Kasumi-1 (cell line): ENCODE measurements around the gene POU3F1.

Experiments used
- DNase-seq, 2 experiments: peaks; one replicate each; lab custom pipeline; 2025; lab: John Stamatoyannopoulos, UW

The POU3F1 gene

DNA sequence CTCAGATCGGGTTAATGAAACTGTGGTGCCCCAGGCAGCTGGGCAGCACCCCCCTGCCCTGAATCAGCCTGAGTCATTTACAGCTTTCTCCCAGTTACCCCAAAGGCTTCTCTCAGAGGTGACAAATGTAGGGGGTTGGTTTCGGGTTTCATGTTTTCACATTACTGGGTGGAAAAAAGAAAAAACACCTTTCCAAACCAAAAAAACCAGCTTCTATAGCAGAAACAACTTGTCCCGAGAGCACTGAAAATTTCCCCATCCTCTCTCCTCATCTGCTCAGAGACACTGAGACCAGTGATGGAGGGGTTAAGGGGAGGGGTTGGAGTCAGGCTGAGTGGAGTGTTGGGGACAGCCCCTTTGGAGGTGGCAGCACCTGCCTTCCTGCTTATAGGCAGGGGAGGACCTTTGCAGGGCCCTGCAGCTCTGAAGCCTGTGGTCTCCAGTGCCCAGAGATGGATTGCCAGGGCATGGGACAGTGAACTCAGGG is 18.4 kb downstream of the POU3F1 start:
- no peak for DNase-seq

DNA sequence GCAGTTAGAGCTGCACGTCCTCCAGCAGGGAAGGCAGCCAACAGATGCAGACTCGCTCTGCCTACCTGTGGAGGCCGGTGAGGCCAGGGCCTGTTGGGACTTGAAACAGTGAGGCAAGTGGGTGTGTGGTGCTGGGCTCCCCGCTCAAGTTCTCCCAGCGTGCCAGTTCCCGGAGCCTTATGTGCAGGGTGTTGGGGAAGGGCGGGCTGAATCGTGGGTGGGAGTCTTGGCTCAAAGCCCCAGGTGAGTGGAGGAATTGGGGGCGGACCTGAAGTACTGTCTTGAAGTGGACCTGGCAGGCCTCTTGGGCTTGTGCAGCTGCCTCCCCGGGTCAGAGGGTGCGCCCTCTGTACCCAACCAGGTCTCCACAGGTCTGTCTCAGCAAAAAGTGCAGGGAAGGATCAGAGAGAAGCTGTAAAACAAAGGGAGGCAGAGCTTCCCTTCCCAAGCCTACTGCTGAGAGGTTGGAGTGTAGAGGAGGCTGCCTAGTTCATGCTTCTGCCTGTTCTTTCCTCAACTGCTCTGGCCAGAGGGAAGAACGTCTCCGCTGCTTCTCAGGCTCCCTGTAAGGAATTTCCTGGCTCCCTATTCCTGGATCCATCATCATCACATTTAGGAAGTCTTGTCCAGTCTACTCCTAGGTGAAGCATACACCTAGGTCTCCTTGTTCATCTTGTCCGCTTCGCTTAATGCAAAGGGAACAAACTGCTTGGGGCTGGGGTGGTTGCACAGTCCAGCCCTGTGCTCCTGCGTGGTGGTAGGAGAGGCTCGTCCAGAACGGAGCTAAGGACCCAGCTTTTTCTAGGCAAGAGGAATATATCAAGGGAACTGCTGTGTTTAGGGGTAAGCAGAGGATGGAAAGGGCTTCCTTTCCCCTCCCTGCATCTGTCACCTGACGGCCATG is 19.1 kb downstream of the POU3F1 start:
- no peak for DNase-seq

DNA sequence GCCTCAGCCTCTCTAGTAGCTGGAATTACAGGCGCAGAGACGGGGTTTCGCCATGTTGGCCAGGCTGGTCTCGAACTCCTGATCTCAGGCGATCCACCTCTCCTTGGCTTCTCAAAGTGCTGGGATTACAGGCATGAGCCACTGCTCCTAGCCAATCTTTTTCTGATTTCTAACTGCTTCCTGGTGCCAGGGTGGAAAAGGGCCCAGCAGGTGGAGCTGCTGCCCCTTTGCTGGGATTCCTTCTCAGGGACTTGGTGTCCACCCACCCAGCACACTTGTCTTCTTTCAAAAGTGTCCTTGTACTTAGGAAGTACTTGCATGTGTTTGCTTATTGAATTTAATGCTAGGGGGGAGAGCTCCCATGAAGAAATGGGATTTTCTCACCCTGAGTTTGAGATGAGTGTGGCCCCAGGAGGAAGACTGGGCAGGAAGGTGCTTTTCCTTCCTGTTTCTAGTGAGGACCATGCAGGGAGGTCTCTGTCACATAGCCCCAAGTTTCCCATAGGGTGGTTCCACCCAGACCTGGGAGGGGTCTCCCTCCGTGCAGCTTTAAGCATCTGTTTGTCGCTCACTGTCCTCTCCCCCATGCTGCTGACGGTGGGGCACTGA is 19.9 kb downstream of the POU3F1 start:
- peak; percentile 40 to 50 for DNase-seq

DNA sequence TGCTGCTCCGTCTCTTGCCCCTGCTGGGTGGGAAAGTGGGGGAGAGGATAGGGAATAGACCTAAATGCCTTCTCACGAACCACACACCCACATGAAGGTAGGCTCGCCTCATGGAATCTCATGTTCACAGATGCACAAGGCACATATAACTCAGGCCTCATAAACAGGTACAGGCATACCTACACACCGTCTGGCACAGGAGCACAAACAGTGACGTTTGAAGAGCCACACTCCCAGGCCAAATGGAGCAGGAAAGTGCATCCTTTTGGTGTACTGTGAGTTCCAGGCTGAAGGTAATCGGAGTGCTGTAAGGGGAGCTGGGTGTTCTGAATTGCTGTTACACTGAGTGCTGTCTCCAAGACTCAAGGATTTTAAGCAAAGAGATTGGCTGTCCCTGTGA is 20.9 kb downstream of the POU3F1 start:
- DNase-seq = no peak

DNA sequence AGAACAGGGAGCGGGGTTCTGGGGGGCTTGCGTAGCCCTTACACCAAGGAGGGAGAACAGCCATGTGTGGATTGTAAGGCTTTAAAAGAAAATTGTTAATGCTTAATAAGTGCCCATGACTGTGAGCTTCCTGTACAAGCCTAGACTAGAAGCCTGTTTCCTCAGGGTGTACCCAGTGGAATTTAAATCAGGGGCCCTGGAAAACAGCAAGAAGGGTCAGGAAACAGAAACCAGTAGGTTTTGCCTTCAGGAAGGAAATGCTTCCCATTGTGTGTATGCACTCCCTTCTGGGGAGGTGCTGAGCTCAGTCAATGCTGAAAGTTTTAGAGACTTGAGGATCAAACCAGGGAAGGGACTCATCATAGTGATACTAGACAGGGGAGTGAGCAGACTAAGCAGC is 21.4 kb downstream of the POU3F1 start:
- DNase-seq = no peak

DNA sequence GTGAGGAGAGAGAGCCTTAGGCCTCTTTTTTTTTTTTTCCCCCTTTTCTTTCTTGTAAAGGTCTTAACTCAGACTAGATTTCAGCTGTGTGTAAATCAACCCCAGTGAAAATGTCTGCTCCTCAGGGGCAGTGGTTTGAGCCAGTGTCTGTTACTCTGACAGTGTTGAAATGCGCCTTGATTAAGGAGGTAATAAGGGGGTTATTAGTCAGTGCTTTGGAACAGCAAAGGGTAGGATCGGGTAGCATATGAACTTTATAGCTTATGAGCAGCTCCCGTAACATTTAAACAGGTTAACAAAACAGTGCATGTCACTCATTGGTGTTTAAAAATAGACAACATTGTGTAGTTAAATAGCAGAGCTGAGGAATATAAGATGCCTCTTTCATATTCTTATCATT is 23.8 kb downstream of the POU3F1 start:
- no peak for DNase-seq

DNA sequence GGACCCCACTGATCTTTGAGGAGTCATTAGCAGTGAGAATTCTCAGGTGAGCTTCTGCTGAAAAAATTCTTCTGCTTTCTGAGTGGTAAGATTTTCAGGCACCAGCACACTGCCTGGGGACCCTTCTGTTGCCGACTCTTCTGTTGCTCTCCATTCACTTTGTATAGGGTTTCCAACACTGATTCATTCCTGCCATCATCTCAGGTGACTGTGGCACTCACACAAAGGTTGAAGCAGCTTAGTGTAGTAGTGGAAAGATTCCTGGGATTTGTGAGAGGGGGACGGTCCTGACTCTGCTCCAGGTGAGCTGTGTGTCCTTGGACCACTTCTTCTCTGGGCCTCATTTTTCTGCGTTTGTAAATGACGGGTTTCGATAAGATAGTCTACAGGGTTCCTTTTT is 24.6 kb downstream of the POU3F1 start:
- DNase-seq = no peak

DNA sequence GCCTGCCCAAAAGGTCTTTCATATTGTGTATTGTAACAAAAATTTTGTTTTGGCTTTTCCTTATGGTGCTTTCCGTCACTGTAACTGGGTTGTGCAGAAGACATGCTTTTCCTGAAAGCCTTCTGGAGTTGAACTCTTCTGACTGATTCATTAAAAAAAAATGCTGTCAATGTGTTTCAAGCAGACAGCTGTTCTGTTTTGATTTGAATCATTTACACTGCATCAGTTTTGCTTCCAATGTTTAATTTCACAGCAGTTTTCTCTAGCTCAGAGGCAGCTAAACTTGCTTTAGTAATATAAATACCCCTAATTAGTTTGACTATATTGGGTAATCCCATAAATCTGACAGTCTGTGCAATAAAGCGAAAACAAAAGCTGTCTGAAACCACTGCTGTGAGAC is 26.2 kb downstream of the POU3F1 start:
- no peak for DNase-seq

DNA sequence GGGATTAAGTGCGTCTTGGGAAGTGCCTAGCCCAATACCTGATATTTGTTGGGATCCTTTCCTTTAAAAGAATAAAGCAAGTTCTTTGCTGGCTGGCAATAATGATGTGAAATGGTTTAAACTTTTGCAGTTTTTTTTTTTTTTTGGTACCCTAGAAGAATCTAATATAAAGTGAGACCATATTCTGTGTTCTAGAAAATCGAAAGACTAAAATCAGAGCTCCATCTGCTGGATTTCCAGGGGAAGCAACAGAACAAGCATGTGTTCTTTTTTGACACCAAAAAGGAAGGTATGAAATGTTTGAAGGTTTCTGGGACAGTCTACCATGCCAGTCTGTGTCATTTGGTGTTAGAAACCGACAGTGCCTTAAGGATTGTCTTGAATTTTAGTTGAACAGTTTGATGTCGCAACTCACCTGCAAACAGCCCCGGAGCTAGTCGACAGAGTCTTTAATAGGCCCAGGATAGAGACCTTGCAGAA is 27.7 kb downstream of the POU3F1 start:
- DNase-seq = peak; percentile 80 to 85

DNA sequence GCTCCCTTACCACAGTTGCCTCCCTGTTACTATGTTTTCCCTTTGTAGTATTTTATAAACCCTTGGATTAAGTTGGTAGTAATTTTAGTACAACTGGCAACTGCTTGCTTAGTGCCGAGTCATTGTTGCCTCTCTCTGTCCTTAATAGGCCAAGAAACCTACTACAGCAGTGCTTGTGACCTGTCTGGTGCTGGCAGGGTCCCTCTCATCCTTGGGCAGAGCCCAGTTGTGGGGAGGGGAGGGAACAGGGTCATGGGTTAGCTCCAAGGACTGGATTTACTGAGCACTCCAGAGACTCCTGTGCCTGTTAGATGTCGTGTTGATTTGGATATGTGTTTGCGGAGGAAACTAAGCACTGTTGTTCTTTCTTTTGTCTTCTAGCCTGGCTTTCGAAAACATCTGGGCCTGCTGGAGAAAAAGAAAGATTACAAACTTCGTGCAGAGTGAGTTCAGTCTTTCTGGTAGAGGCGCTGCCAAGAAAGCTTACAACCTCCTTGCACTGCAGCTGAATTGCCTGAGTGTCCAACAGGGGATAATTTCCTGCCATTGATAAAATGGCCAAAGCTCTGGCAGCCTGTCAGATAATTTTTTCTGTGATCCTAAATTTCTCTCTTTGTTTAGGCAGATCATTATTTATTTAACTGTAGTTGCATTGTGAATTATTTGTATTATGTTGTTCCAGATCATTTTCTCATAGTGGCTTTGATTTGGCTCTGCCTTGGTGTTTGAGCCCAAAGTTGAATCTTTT is 30.4 kb downstream of the POU3F1 start:
- DNase-seq = no peak

DNA sequence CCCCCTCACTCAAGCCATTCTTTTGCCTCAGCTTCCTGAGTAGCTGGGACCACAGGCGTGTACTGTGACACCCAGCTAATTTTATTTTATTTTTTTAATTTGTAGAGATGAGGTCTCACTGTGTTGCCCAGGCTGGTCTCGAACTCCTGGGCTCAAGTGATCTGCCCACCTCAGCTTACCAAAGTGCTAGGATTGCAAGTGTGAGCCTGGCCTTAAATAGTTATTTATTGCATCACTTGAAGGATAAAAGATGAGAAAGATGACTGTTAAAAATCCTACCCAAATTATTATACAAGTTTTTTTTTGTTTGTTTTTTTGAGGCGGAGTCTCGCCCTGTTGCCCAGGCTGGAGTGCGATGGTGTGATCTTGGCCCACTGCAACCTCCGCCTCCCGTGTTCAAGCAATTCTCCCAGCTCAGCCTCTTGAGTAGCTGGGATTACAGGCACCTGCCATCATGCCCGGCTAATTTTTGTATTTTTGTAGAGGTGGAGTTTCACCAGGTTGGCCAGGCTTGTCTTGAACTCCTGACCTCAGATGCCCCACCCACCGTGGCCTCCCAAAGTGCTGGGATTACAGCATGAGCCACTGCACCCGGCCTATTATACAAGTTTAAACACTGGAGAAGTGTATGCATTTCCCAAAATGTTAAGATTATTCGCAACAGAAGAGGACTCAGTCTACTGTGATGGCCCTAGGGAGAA is 31.7 kb downstream of the POU3F1 start:
- no peak for DNase-seq

DNA sequence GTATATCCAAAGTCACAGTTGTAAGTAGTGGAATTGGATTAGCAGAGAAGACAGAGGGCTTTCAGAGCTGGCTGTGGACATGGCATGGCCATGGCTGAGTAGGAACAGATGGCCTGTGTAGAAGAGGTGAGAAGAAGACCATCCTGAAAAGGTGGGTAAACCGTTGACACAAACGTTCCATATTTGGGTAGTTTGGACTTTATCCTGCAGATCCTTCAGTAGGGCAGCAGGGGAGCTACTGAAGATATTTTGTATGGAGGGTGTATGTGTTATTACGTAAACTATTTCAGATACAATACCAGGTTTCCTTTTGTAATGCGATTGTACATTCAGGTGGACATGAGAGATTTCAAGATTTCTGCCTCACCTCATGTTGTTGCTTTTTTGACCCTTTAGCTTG is 32.4 kb downstream of the POU3F1 start:
- peak in 1 of 2 experiments; percentile 63 for DNase-seq

DNA sequence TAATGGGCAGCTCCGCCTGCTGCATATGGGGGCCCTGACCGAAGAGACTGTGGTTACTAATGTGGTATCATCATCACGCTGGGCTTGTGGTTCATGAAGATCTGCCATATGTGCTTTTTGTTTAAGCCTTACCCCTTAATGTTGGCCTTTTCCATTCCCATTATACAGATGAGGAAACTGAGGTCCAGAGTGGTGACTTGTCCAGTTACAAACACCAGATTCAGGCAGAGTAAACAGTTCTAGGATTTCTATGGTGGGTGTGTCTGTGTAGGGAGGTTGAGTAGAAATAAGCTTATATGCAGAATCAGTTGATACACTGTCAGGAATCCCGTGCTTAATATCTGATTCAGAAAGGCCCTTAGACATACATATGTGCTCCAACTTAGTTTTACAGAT is 33.4 kb downstream of the POU3F1 start:
- no peak for DNase-seq

DNA sequence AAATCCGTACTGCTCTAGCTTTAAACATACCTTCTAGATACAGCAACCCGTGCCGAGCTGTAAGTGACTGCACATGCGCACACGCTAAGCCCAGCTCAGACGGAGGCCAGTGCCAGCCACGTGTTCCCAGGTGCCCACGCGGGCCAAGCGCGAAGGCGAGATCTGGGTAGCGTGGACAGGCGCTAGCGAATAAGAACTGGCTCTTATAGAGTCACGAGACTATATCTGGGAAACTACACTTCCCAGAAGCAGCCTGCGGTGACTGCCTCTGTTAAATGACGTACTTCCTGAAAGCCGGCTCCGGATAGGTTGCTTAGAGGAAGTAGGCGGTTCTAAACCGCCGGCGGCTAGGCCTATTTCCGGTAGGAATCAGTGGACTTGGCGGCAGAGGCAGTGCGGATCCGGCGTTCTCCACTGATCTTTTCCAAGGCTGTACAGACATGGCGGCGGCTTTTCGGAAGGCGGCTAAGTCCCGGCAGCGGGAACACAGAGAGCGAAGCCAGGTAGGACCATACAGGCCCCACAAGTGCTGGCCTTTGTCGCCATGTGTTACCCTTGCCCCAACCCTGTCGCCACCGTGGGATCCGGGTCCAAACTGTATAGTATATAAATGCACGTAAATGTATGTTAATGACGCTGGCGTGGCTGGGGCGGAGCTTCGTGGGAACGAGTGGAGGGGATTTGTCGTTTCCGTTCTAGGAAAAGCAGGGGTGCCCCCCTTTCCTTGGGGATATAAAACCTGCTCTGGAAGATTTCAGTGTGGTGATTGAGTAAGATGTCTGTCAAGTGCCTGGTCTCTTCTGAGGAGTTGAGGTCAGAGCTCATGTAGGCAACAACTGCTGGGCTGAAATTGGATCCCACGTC is 34.0 kb downstream of the POU3F1 start, which contains the start of gene UTP11:
TSS of gene UTP11 (plus strand) at position 372 of the 864 bp plus-strand sequence. CDS start at position 441, 69 bp downstream.
- DNase-seq = peak; percentile 99 to 100

DNA sequence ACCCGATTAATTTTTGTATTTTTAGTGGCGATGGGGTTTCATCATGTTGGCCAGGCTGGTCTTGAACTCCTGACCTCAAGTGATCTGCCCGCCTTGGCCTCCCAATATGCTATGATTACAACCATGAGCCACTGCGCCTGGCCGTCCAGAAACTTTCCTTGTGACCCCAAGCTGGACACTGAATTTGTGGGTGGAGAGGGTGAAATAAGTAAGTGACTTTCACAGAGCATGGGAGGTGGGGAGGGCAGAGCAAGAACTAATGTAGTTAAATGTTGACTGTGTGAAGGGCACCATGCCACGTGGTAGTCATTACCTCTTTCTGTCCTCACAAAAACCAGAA is 36.8 kb downstream of the POU3F1 start:
- no peak for DNase-seq

DNA sequence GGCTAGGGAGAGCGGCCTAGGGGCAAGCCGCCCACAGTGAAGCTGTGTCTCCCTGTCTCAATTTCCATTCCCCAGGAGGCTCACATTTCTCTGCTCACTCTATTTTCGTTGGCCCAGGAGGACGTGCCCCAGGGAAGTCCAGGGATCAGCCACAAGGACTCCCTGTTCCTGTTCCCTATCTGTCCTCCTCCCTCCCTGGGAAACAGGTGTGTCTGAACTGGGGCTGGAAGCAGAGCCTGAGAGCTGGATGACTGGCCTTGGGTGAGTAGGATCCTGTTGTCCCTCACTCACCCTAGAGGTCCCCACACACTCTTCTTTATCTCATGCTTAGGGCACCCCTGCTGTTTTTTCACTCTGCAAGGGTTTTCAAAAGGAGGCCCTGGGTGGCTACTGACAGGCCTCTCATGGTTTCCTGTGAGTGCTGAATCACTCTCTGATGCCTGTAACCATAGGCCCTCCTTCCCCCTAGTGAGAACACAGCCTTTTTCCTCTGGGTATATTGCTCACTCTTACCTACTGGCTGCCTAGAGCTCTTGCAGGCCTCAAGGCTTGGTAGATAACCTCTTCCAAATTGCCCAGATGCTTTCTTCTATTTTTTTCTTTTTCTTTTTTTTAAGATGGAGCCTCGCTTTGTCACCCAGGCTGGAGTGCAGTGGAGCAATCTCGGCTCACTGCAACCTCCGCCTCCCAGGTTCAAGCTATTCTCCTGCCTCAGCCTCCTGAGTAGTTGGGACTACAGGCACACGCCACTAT is 37.3 kb downstream of the POU3F1 start:
- peak; percentile 95 for DNase-seq

DNA sequence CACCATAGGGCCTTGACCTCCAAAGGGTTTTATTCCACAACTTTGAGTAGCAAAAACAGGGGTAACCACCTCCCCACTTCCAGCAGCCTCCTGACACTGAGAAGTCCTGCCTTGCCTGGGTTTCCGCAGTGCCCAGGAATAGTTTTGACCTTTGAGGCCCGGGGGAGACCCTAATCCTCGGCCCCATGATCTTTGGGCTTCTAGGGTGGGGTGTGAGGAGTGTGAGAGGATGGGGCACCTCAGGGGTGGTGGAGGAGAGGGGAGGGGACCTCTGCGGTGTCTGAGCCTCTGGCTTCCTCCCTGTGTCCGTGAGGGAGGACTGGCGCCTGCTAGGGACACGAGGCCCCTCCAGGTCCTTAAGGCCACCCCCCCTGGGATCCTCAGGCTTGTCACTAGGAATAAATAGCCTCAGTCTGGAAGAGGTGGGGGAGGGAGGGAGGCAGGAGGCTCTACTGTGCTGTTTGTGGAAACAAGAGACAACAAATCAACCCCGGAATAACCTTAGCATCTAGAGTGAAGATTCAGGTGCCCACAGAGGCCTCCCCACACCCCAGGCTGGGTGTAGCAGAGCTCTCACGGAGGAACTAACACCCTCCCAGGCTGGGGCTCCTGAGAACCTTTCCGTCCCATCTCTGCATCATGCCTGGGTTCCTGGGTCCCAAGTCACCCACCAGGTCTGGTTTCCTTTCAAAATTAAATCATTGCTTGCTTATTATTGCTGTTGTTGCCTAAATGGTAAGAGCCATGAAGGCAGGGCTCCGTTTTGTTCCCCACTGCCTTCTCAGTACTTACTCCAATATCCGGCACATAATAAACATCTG is 40.4 kb downstream of the POU3F1 start:
- DNase-seq = no peak

DNA sequence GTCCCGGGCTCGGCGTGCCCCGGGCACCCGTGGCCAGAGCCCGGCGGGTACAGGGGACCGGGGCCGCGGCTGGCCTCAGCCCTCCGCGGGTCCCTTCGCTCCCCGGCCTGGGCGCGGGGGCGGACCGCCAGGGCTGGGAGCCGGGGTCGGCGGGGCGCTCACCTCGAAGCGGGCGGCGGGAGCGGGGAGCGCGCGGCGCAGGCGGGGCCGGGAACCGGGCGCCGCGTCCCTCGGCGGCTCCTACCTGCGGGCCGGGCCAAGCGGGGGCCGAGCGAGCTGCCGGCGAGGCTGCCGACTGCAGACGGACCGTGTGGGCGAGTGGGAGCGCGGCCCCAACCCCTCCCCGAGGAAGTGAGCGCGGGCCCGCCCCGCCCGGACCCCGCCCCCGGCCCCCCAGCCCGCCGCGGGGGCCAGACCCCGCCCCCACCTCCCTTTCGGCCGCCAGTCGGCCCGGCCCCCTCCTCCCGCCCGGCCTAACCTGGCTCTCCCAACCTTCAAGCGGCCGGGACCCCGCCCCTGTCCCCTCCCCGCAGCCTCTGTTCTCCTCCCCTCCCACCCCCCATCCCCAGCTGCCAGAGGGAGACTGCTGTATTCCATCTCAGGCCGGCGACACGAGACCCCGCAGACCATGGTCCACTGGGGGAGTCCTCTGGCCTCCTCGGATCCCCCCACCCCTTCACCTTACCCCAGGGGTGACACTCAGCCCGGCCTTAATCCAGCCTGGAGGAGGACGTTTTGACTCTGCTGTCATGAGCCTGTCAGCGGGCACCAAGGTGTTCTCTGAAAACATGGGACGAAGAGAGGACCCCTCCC is 41.2 kb downstream of the POU3F1 start, which contains the start of gene FHL3:
TSS of gene FHL3 (minus strand) at position 320 of the 813 bp plus-strand sequence. CDS start 6,102 bp downstream, outside the sequence.
- peak; percentile 52 to 71 for DNase-seq
